ENCODE measurements around the gene PCSK9. TPM values are rescaled to one million over a fixed set of nuclear protein-coding genes. Genes with fewer than 3 reads are reported as not detected.

The PCSK9 gene
- total and polyA plus RNA-seq, 2 experiments from 2014 or later = 77.6 to 327 TPM

GRCh38 chr1:55047611-55048010 is 8.3 kb downstream of the PCSK9 start (continued):
- TF ChIP-seq STAT1 (IDR thresholded peaks at IDR 0.05; ENCODE audit: unreplicated experiment) (no peak), JUNB (IDR thresholded peaks at IDR 0.05; ENCODE audit: unreplicated experiment) (no peak), ZNF114 (CRISPR knock-in tag; IDR thresholded peaks at IDR 0.05) (no peak)

- Histone ChIP-seq H3K4me1 (ENCODE audit: insufficient read depth) (peaks cover 3% of the 10 kb centered on the region; the same call in 1 of the 2 replicates), H3K4me3 (no peak overlapping the region), H3K36me3 (ENCODE audit: insufficient read depth) (peaks cover 59% of the 10 kb centered on the region), H4K20me1 (replicated peaks; ENCODE audit: insufficient read depth) (peaks cover 57% of the 10 kb centered on the region), H2AFZ (no peak overlapping the region), H3K4me2 (no peak overlapping the region), H3K27ac (ENCODE audit: low read depth) (no peak overlapping the region), H3F3A (replicated peaks; ENCODE audit: low read depth) (0 out of 2 replicates have a peak, but pooled peaks cover 9% of the 10 kb centered on the region), H3K9me2 (ENCODE audit: insufficient read depth) (no peaks in the 10 kb centered on the region), H3K27me3 (ENCODE audit: insufficient read depth) (no peaks in the 10 kb centered on the region), H3K79me2 (replicated peaks; ENCODE audit: insufficient read depth) (peaks cover 67% of the 10 kb centered on the region)
- Mint-ChIP-seq H3K4me1 (peaks cover 4% of the 10 kb centered on the region; the same call in 2 of the 3 replicates), H3K27ac (no peak overlapping the region), H3K9me3 (no peaks in the 10 kb centered on the region), H3K27me3 (ENCODE audit: insufficient read depth, low read depth, poor library complexity) (peaks cover 12% of the 10 kb centered on the region), H3K4me3 (no peak overlapping the region), H3K36me3 (ENCODE audit: low read depth) (peaks cover 39% of the 10 kb centered on the region)
- DNase-seq (ENCODE audit: low spot score) (no peak), ATAC-seq (no peak)
- TF ChIP-seq ZNF114 (CRISPR knock-in tag; IDR thresholded peaks at IDR 0.05) (no peak), ZNF331 (CRISPR knock-in tag; IDR thresholded peaks at IDR 0.05; ENCODE audit: low read depth) (no peak), CTCF (conservative IDR thresholded peaks at IDR 0.05; ENCODE audit: low read depth in 2 of 2) (no peak), NANOG (IDR thresholded peaks at IDR 0.05; ENCODE audit: borderline replicate concordance) (no peak), POLR2AphosphoS5 (IDR thresholded peaks at IDR 0.05; ENCODE audit: low read depth) (no peak), JUNB (IDR thresholded peaks at IDR 0.05; ENCODE audit: unreplicated experiment) (no peak), REST (IDR thresholded peaks at IDR 0.05; ENCODE audit: unreplicated experiment) (no peak), CREB1 (CRISPR knock-in tag; IDR thresholded peaks at IDR 0.05; ENCODE audit: low read depth) (no peak), ETS1 (IDR thresholded peaks at IDR 0.05) (no peak), STAT1 (IDR thresholded peaks at IDR 0.05; ENCODE audit: unreplicated experiment) (no peak), ZNF462 (CRISPR knock-in tag; IDR thresholded peaks at IDR 0.05) (no peak)
Observed at GRCh38 chr1:55048453-55049270, 9.3 kb downstream of the PCSK9 start.
